AG09309 (cell line): Measurements from ENCODE around the gene EIF6.
"Not testable (repeated sequence)": the region's sequence is repeated elsewhere in the genome, so short reads cannot be mapped to it uniquely, and the experiment has no call there.

Experiments
- DNase-seq: peaks from one replicate; pipeline ENCODE4 v3.0.0-alpha.2; 2010; ENCODE audit warnings: low read depth
- H3K4me3 ChIP-seq: 2 replicates; pipeline ENCODE4 v1.5.1; 2011; ENCODE audit warnings: mild to moderate bottlenecking, low read depth, low read length, moderate library complexity; ENCODE audit not compliant: control insufficient read depth
- TF ChIP-seq, protein P1 (sequence below): IDR thresholded peaks from 2 replicates; pipeline ENCODE4 v1.5.1; 2011; ENCODE audit warnings: mild to moderate bottlenecking, low read depth, low read length, inconsistent platforms; ENCODE audit not compliant: insufficient read depth, control insufficient read depth; ENCODE audit errors: missing control alignments

The EIF6 gene

GRCh38 chr20:35253010-35253409 lies 31.6 kb downstream of the EIF6 start:
- TF ChIP-seq, protein P1, sequence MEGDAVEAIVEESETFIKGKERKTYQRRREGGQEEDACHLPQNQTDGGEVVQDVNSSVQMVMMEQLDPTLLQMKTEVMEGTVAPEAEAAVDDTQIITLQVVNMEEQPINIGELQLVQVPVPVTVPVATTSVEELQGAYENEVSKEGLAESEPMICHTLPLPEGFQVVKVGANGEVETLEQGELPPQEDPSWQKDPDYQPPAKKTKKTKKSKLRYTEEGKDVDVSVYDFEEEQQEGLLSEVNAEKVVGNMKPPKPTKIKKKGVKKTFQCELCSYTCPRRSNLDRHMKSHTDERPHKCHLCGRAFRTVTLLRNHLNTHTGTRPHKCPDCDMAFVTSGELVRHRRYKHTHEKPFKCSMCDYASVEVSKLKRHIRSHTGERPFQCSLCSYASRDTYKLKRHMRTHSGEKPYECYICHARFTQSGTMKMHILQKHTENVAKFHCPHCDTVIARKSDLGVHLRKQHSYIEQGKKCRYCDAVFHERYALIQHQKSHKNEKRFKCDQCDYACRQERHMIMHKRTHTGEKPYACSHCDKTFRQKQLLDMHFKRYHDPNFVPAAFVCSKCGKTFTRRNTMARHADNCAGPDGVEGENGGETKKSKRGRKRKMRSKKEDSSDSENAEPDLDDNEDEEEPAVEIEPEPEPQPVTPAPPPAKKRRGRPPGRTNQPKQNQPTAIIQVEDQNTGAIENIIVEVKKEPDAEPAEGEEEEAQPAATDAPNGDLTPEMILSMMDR: no peak
- H3K4me3 ChIP-seq: no peak overlapping the region
- no peak for DNase-seq

- DNase-seq, H3K4me3 ChIP-seq: not testable (repeated sequence)
These were observed 32.0 kb downstream of the EIF6 start for GRCh38 chr20:35252598-35252997.

GRCh38 chr20:35252037-35252461 lies 32.5 kb downstream of the EIF6 start:
- TF ChIP-seq, protein P1: no peak
- DNase-seq: no peak
- H3K4me3 ChIP-seq: no peak overlapping the region

DNA sequence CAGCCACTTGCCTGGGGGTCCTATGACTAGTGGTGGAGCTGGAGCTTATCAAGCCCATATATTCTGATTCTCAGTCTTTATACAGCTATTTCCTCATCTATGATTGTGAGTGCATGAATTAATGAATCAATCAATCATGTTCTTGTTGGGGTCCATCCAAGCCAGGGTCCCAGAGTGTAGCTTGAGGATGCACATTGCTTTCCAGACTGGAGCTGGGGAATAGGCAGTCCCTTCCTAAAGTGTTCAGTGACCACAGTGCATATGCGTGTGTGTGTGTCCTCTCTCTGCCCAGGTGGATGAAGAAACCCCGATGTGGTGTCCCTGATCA lies 33.0 kb downstream of the EIF6 start:
- no peak for DNase-seq
- TF ChIP-seq, protein P1: no peak
- H3K4me3 ChIP-seq: no peak overlapping the region

DNA sequence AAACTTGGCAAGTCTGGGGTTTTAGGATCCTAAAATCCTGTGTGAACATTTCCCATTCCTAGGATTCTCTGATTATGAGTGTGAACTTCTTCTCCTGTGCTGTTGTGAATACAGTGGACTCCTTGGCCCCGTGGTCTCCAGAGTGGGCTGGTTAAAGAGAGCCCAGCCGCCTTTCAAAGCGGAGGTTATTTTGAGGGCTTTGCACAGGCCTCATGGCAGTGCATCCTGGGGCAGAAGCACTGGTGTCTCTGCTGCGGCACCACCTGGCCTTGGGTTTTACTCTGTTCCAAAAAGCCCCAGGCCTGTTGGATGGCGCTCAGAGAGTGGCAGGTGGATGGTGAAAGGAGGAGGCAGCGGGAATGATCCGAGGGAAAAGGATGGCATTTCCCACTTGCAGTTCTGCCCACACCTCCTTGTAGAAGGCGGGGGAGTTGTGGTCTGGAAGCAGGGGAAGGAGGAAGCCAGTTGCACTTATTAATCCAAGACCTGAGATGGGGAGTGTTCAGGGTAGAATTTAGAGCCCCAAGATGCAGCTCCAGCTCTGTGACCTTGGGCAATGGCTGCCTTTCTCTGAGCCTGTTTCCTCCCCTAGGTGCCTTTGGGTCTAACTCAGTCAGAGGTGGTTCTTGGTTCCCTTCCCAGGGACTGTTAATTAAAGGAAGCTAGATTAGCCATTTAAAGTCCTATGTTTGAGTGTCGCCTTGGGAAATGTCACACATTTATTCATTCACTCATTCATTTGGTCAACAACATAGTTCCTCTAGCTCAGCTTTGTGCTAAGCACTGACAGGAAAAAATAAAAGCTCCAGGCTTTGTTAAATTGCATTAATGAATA lies 35.7 kb downstream of the EIF6 start:
- TF ChIP-seq, protein P1: no peak
- no peak for DNase-seq
- H3K4me3 ChIP-seq: no peak overlapping the region

GRCh38 chr20:35246723-35247122 lies 37.8 kb downstream of the EIF6 start:
- TF ChIP-seq, protein P1: no peak
- DNase-seq: no peak
- no peak overlapping the region for H3K4me3 ChIP-seq

- no peak for DNase-seq
- TF ChIP-seq, protein P1: no peak
- H3K4me3 ChIP-seq: no peak overlapping the region
These were observed 40.6 kb downstream of the EIF6 start for GRCh38 chr20:35243986-35244385.
